ENCODE results near the gene RANBP9. TPM values are rescaled to one million over a fixed set of nuclear protein-coding genes. Genes with fewer than 3 reads are reported as not detected.

Gene RANBP9
- total and polyA plus RNA-seq, 9 of the 15 experiments (the other 6 are each of a cell fraction or from before 2014, with no cell fraction given): 27.5 to 130 (median 61.5) TPM

- Histone ChIP-seq H3K4me2 (ENCODE audit: insufficient read depth, low read length) (no peak overlapping the region), H3K36me3 (ENCODE audit: control insufficient read depth, insufficient read depth, low read length) (peaks cover 93% of the 10 kb centered on the region), H3K9me3 (replicated peaks; ENCODE audit: control insufficient read depth, insufficient read depth, low read depth, low read length) (no peaks in the 10 kb centered on the region), H4K20me1 (replicated peaks; ENCODE audit: control insufficient read depth, insufficient read depth, low read length) (no peaks in the 10 kb centered on the region), H3K9ac (ENCODE audit: insufficient read depth in 1 of 2, low read depth in 2 of 2, low read length in 2 of 2) (no peak overlapping the region), H3K27ac (ENCODE audit: extremely low read depth, low read depth, low read length) (no peak overlapping the region), H2AFZ (ENCODE audit: low read depth, low read length) (no peak overlapping the region), H3K4me1 (replicated peaks in 1 of 2; ENCODE audit: control insufficient read depth in 2 of 2, insufficient read depth in 2 of 2, low read length in 2 of 2) (no peaks in the 10 kb centered on the region), H3K4me3 (no peak overlapping the region), H3K9me1 (ENCODE audit: control insufficient read depth, insufficient read depth, low read length) (no peaks in the 10 kb centered on the region), H3K27me3 (ENCODE audit: control insufficient read depth in 2 of 2, insufficient read depth in 2 of 2, low read length in 2 of 2) (no peaks in the 10 kb centered on the region), H3K79me2 (ENCODE audit: control insufficient read depth, insufficient read depth, low read length) (peaks cover 9% of the 10 kb centered on the region; the same call in 1 of the 3 replicates)
- no TSS peak for BruUV-seq (replicated peaks)
- intact Hi-C loops (cut with micrococcal nuclease): no loop called here
- DNase-seq (ENCODE audit: extremely low read depth in 1 of 4, low spot score in 3 of 4) (no peak), ATAC-seq (no peak), FAIRE-seq (no peak)
- POLR2A ChIA-PET: interaction anchor here (0.6 to 1.2 kb wide), 3 partner anchors 11 to 103 kb away, joined by 3 to 5 read pairs (median 5); no protein-coding TSS in a partner anchor
- WGBS (ENCODE audit: insufficient coverage, low coverage, missing lambda C conversion rate): 89% methylated on average over 4 of the region's 4 CpGs
- CTCF ChIA-PET (ENCODE audit: low intra/inter-chr PET ratio): no interaction called here
- TF ChIP-seq HDGF (IDR thresholded peaks at IDR 0.05): no peak
- no peak for TF ChIP-seq NR3C1 (CRISPR knock-in tag; IDR thresholded peaks at IDR 0.05)
- no peak for TF ChIP-seq NR1H2 (CRISPR knock-in tag; IDR thresholded peaks at IDR 0.05)
- TF ChIP-seq PHF8 (IDR thresholded peaks at IDR 0.05; ENCODE audit: borderline replicate concordance, low read length): no peak
- no peak for TF ChIP-seq MEIS2 (IDR thresholded peaks at IDR 0.05; ENCODE audit: partially characterized antibody)
- TF ChIP-seq RNF2 (IDR thresholded peaks at IDR 0.05): no peak
- no peak for TF ChIP-seq NBN (IDR thresholded peaks at IDR 0.05; ENCODE audit: low read depth)
- no peak for TF ChIP-seq SAFB2 (IDR thresholded peaks at IDR 0.05; ENCODE audit: borderline replicate concordance, low read depth, low read length, severe bottlenecking)
- TF ChIP-seq, protein P1, sequence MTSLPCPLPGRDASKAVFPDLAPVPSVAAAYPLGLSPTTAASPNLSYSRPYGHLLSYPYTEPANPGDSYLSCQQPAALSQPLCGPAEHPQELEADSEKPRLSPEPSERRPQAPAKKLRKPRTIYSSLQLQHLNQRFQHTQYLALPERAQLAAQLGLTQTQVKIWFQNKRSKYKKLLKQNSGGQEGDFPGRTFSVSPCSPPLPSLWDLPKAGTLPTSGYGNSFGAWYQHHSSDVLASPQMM (CRISPR knock-in tag; IDR thresholded peaks at IDR 0.05): no peak
- TF ChIP-seq ZNF764 (CRISPR knock-in tag; IDR thresholded peaks at IDR 0.05; ENCODE audit: low read depth): no peak
- in situ Hi-C loops (cut with MboI): no loop called here
Observed at GRCh38 chr6:13635948-13636658, 75.5 kb downstream of the RANBP9 start.

Measured in K562 (cell line).